22Rv1 (cell line): ENCODE measurements around the gene TCF7L2.

Experiments
- H3K27ac ChIP-seq: fragments of 450-650 bp; 2 replicates; pipeline ENCODE4 v1.5.1; 2017
- CTCF ChIP-seq: fragments of 450-650 bp; IDR thresholded peaks from 2 replicates; pipeline ENCODE4 v1.5.1; 2017; ENCODE audit warnings: mild to moderate bottlenecking
- ZFX ChIP-seq: fragments of 450-650 bp; IDR thresholded peaks from 2 replicates; pipeline ENCODE4 v1.6.1; 2017; ENCODE audit warnings: antibody characterized with exemption, borderline replicate concordance

The TCF7L2 gene

DNA sequence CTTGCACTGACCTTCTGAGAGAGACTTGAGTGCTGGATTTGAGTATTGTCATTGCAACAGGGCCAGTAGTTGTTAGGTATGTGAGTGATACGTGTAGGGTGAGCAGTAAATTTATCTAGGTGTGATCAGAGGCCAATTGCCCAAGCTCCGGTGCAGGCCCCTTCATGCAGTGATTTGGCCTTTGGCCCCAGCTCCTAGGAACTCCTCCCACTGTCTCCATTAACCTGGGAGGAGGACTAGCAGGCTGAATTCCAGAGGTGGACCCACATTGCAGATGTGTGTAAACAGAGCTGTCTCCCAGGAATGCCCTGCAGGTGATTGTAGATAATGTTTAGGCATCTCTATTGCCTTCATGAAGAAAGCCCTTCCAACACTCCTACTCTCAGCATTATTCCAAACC lies 19.5 kb downstream of the TCF7L2 start:
- H3K27ac ChIP-seq: no peak overlapping the region

DNA sequence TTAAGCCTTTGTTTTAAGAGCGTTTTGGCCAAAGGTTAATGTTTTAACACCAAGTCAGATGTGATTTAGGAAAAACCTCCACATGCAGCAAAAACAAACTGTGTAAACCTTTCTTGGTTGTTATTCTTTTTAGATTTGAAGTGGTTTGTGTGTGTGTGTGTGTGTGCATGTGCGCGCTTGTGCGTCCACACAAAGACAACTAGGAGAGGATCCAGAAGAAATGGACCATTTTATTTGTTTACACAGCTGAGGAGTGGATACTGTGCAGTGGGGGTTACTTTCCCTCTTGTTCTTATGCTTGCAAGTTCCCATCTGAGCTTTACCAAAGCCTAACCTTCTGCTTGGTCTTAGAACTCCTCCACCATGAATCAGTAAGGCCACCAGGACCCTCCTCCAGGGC lies 20.0 kb downstream of the TCF7L2 start:
- no peak overlapping the region for H3K27ac ChIP-seq
- TF ChIP-seq ZFX (no peak), CTCF (no peak)

More for the DNA sequence above, 19.5 kb downstream of the TCF7L2 start:
- no peak for TF ChIP-seq ZFX
- TF ChIP-seq CTCF: no peak

DNA sequence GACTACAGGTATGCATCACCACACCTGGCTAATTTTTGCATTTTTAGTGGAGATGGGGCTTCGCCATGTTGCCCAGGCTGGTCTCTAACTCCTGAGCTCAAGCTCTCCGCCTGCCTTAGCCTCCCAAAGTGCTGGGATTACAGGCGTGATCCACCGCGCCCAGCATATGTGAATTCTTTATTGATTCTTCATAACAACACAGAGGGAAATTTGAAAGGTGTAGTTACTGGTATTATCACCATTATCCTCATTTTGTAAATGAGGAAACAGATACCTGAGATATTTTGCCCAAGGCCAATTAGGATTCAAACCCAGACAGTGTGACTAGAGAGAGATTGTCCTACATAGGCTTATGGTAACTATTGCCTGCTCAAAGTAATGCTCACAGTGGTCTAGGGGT lies 22.6 kb downstream of the TCF7L2 start:
- TF ChIP-seq ZFX (no peak), CTCF (no peak)
- no peak overlapping the region for H3K27ac ChIP-seq

DNA sequence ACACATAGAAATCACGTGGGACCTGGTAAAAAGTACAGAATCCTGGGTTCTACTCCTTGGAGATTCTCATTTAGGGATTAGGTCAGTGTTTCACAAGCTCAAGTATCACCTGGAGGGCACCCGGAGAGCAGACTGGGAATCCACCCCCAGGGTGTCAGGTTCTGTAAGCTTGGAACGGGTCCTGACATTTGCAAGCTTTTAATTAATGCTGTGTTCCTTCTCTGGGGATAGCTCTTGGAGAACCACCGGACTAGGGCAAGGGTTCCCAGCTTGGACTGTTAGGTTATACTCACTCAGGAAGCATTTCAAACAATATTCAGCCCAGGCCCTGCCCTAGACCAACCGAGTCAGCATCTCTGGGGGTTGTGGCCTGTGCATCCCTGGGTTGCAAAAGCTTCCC lies 23.0 kb downstream of the TCF7L2 start:
- no peak for TF ChIP-seq ZFX
- no peak for TF ChIP-seq CTCF
- H3K27ac ChIP-seq: no peak overlapping the region

- H3K27ac ChIP-seq: no peak overlapping the region
- no peak for TF ChIP-seq ZFX
- no peak for TF ChIP-seq CTCF
Measured at GRCh38 chr10:112973805-112974204, 23.8 kb downstream of the TCF7L2 start.

GRCh38 chr10:112977426-112977898 lies 27.4 kb downstream of the TCF7L2 start:
- H3K27ac ChIP-seq: no peak overlapping the region
- TF ChIP-seq ZFX (no peak), CTCF (no peak)

DNA sequence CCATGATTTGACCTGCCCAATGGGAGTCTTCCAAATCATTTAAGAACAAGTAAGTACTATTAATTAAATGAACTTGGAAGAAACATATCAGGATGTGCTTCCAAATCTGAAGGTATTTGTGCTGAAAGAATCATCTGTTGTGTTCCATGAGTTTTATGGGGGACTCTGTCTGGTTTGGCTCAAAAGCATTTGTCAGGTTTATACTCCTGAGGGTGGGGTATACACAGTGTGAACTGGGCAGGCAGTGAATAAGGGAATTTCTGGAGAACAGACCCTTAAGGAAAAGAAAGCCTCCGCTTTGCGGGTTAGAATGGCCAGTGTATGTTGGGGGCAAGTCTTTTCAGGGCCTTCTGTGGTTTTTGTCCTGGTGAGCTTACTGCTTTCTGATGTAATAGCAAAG lies 29.9 kb downstream of the TCF7L2 start:
- no peak overlapping the region for H3K27ac ChIP-seq
- TF ChIP-seq CTCF (no peak), ZFX (no peak)

- H3K27ac ChIP-seq: no peak overlapping the region
- TF ChIP-seq CTCF: no peak
- no peak for TF ChIP-seq ZFX
Measured at GRCh38 chr10:112980937-112981336, 30.9 kb downstream of the TCF7L2 start.
